NCI-H1105 treated with DMSO at 0.1 percent for 48 hours (cell line): ENCODE results near the gene MGAT4A.

ENCODE experiments used
- DNase-seq: peaks from one replicate; lab custom pipeline; 2025; lab: John Stamatoyannopoulos, UW

Gene MGAT4A

DNA sequence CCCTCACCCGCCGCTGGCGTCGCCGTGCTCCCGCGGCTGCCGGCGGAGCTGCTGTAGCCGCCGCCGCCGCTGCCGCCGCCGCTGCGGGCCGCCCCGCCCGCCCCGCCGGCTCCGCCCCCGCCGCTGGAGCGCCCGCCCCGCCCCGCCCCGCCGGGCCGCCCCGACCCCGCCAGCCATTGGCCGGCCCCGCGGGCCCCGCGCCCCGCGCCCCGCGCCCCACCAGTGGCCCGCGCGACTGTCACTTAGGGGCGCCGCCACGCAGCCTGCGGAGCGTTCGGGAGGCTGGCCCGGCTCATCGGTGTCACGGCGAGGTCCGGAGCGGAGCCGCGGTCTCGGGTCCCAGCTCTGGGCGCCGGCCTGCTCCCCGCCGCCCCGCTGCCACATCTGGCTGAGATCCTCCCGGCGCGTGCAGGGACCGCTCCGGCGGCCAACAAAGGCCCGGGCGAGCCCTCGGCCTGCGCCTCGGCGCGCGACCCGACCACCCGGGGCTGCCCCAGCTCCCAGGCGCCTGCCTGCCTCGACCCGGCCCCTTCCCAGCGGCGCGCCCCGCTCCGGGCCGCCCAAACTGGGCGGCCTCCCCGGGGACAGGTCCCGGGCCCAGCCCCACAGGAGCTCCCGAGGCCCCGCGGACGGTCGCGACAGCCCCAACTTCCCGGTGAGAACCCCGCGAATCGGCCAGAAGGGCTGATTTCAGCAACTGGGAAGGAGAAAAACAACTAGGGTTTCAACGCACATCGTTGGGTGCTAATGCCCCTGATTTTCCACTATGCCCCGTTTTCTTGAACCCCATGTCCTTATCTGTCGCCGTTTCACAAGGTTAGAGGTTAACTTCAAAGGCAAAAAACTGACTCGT is at the start of gene MGAT4A:
TSS of gene MGAT4A (minus strand) at position 92 of the 853 bp plus-strand sequence. CDS start 4,800 bp downstream, outside the sequence.
- DNase-seq = peak; percentile 52

DNA sequence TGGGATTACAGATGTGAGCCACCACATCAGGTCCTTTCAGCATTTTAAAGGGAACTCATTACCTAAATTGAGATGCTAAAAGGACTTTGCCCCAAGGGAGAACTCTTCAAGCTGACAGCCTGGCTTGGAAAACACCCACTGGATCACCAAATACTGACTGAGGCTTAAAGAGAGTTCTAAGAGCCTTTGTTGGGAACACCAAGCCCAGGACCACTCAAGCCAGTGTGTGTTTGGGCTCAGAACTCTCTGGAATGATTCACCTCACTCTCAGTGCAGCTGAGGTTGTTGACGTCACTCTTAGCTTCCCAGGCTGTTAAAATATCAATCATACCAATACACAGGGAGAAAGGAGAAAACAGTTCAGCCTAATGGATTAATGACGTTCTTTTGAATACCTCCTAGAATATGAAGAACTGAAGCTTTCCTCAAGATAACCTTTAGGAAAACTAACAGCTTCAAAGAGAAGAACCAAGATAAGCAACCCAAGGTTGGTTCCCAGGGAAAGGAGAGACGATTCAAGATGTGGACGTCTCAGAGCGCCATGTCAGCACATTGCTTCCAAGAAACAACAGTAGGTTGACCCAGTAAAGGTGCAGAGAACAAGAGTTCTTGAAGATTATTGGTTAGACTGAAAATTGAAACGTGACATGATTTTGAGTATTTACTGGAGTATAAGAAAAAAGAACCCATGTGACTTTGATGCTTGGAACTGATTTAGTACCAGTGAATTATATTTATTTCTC is 48.0 kb upstream of the MGAT4A start:
- DNase-seq = no peak

GRCh38 chr2:98778151-98778550 is 47.2 kb upstream of the MGAT4A start:
- no peak for DNase-seq

- DNase-seq = no peak
Observed at GRCh38 chr2:98777710-98778109, 46.8 kb upstream of the MGAT4A start.

DNA sequence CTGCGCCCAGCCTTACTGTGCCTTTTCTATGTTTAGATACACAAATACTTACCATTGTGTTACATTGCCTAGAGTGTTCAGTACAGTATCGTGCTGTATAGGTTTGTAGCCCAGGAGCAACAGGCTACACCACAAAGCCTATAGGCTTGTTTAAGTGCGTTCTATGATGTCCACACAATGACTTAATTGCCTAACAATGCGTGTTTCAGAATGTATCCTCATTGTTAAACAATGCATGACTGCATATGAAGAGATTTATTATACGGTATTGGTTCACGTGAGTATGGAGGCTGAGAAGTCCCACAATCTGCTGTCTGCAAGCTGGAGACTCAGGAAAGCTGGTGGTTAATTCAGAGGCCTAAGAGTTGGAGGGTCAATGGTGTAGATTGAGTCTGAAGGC is 46.1 kb upstream of the MGAT4A start:
- no peak for DNase-seq

DNA sequence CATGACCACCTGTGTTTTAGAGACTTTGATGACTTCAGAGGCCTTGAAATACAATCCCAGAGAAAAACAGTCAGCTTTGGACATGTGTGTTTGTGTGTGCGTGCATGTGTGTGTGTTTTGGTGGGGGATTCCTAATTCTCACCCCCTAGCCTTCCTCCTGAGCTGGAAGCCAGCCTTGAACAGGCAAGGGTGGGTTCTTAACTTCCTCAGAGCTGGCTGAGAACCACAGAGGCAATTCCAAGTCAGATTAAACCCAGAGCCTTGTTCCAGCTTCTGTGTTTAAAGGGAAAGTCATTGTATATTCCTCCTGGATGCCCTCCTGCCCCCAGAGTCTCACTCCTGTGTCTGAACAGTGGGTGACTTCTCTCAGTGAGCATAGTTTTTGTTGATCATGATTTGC is 45.2 kb upstream of the MGAT4A start:
- no peak for DNase-seq

DNA sequence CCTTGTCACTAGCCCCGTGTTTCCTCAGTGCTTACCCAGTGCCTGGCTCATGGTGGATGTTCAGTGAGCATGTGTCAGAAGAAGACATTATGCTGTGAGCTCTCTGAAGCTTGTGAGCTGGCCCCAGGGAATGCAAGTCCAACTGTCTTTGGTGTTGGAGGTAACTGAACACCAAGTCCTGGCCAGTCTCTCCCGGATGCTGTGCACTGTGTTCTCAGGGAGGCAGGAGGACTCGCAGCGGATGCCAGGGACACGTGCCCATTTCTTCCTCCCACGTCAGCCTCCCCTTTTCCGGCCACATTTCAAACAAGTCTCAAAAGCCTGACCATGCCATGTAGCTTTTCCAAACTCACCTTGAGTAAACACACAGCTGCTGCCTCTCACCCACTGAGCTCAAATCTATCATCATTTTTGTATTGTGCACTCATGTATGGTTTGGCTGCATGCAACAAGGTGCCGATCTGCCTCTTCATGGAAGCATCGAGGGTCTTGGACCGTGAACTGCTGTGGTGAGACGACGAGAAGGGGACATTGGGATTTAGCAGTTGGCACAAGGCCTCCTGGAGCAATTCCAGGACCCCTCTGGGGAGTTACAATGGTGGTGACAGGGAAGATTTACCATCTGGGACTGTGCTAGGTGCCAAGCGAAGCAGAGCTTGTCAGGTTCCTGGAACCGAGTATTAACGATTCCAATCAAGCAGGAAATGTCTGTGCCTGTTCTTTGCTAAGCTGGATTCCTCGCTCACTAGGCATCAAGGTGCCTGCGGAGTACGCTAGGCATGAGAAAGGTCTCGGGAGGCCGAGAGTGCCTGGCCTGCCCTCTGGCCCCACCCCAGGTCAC is 44.4 kb upstream of the MGAT4A start:
- DNase-seq = peak; percentile 73

GRCh38 chr2:98773907-98774306 is 43.0 kb upstream of the MGAT4A start:
- no peak for DNase-seq

GRCh38 chr2:98773169-98773568 is 42.2 kb upstream of the MGAT4A start:
- no peak for DNase-seq

- no peak for DNase-seq
Observed at GRCh38 chr2:98772536-98772935, 41.6 kb upstream of the MGAT4A start.

GRCh38 chr2:98771721-98772524 is 41.0 kb upstream of the MGAT4A start:
- DNase-seq = no peak

DNA sequence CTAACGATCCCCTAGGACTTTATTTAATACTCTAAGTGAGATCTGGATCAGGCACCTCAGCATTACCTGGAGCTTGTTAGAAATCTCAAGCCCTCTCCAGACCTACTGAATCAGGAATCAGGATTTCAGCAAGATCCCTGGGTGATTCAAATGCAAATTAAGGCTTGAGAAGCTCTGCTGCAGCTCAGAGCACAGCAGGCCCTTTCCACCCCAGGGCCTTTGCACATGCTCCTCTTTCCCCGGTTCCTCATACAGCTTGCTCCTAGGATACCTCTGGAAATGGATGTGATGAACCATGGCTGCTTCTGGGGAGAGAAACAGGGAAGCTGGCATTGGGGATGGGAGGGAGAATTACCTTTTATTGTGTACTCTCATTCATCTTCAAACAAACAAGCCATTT is 40.3 kb upstream of the MGAT4A start:
- no peak for DNase-seq

GRCh38 chr2:98769784-98770183 is 38.9 kb upstream of the MGAT4A start:
- peak; percentile 92 for DNase-seq

DNA sequence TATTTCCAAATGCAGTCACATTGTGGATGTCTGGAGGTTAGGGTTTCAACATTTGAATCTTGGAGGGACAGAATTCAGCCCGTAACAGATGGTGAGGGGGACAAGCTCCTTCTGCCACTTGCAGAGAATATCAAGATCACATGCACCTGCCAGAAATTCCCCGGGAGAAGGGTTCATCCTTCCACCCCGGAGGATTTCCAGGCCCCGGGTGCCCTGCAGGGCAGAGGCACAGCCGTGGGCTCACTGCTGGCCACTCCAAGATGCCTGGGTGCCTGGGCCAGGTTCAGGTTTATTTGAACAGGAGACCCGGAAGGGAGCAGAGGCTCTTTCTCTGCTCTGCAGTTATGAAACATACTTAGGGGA is 38.2 kb upstream of the MGAT4A start:
- DNase-seq = peak; percentile 24

DNA sequence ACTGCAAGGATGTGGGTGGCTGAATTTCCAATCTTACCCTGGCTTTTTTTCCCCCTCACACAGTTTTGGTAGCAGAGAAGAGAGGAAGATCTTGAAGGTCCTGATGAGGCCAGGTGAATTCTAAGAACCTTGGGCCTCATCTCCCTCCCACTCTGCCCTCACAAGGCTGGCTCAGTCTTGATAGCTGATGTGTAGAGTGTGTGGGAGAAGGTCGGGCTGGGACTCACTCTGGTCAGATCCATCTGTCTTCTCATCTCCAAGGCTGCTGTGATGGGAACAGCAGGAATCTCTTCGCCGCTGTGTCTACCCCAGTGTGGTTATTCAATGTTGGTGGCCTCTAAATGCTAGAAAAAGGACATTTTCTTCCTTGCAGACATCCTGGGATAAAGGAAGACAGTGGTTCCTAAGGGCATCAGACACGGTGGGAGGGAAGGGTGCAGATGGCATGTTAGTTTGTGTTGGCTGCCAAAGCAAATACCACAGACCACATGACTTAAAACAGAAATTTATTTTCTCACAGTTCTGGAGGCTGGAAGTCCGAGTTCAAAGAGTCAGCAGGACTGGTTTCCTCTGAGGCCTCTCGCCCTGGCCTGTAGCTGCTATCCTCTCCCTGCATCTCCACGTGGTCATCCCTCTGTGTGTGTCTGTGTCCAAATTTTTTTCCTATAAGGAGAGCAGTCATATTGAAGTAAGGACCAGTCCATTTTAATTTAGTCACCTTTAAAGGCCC is 37.6 kb upstream of the MGAT4A start:
- no peak for DNase-seq

- DNase-seq = no peak
Observed at GRCh38 chr2:98764499-98764898, 33.6 kb upstream of the MGAT4A start.

DNA sequence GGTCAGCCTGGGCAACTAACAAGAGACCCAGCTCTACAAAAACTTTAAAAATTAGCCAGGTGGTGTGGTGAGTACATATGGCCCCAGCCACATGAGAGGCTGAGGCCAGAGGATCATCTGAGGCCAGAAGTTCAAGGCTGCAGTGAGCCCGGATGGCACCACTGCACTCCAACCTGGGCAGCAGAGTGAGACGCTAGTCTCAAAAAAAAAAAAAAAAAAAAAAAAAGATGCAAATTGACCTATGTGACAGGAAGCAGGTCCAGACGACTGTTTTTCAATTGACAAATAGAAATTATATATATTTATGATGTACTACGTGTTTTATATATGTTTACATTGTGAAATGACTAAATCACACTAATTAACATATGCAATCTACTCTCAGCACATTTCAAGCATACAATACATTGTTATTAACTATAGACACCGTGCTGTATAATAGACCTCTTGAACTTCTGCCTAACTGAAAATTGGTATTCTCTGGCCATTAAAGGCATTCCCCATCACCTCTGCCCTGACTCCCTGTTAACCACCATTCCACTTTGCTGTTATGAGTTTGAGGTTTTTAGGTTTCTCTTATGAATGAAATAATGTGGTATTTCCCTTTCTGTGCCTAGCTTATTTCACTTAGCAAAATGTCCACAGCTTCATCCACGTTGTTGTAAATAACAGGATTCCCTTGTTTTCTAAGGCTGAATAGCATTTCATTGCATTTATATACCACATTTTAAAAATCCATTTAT is 32.4 kb upstream of the MGAT4A start:
- no peak for DNase-seq

- DNase-seq = no peak
Observed at GRCh38 chr2:98761909-98762308, 31.0 kb upstream of the MGAT4A start.

DNA sequence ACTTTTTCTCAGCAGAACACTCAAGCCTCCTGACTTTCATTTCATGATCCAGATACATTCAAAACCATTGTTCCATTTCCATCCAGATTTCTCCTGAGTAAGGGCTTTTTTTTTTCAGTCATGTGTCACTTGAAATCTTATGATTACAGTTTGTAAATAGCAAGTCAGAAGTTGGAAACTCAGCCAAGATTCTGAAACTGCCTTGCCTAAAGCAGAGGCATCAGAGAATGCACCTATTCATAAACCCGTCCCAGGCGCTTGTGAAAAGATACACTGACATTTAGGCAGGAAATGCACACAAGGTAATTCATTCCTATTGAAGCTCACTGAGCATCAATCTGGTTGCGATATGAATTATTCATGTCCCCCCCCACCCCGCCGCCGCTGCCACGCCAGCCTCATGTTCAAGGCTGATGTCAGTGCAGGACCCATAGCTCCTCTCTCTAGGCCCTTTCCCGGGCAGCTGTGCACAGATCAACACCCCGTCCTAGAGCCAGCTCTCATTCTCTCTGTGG is 30.4 kb upstream of the MGAT4A start:
- no peak for DNase-seq
